ENCODE data around the gene ZNF433.

The ZNF433 gene

GRCh38 chr19:11987405-11988281 lies 47.8 kb downstream of the ZNF433 start:
- Histone ChIP-seq H3K4me1 (ENCODE audit: control insufficient read depth, low read length) (peaks cover 14% of the 10 kb centered on the region; the same call in 1 of the 2 replicates), H4K20me1 (ENCODE audit: control insufficient read depth, insufficient read depth, low read depth, low read length) (0 out of 2 replicates have a peak, but pooled peaks cover 3% of the 10 kb centered on the region), H3K27me3 (ENCODE audit: control insufficient read depth, low read length) (no peaks in the 10 kb centered on the region), H3K27ac (ENCODE audit: low read depth, low read length) (peak overlapping the region; percentile 69), H3K9me2 (replicated peaks; ENCODE audit: control insufficient read depth, low read length) (no peaks in the 10 kb centered on the region), H3F3A (ENCODE audit: control insufficient read depth, insufficient read depth) (0 out of 2 replicates have a peak, but pooled peaks cover 2% of the 10 kb centered on the region), H3K9me3 (ENCODE audit: control insufficient read depth, insufficient read depth, low read length) (peaks cover 3% of the 10 kb centered on the region; the same call in 1 of the 2 replicates), H3K36me3 (ENCODE audit: control insufficient read depth, low read length) (peaks cover 33% of the 10 kb centered on the region), H3K4me3 (ENCODE audit: low read length) (peak overlapping the region; percentile 91), H3K4me2 (ENCODE audit: low read length) (peak overlapping the region; percentile 80), H3K79me2 (ENCODE audit: control insufficient read depth, low read length) (peaks cover 46% of the 10 kb centered on the region)
- TF ChIP-seq, protein P1, sequence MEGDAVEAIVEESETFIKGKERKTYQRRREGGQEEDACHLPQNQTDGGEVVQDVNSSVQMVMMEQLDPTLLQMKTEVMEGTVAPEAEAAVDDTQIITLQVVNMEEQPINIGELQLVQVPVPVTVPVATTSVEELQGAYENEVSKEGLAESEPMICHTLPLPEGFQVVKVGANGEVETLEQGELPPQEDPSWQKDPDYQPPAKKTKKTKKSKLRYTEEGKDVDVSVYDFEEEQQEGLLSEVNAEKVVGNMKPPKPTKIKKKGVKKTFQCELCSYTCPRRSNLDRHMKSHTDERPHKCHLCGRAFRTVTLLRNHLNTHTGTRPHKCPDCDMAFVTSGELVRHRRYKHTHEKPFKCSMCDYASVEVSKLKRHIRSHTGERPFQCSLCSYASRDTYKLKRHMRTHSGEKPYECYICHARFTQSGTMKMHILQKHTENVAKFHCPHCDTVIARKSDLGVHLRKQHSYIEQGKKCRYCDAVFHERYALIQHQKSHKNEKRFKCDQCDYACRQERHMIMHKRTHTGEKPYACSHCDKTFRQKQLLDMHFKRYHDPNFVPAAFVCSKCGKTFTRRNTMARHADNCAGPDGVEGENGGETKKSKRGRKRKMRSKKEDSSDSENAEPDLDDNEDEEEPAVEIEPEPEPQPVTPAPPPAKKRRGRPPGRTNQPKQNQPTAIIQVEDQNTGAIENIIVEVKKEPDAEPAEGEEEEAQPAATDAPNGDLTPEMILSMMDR (IDR thresholded peaks at IDR 0.05; ENCODE audit: low read depth, low read length, poor library complexity, severe bottlenecking), result no peak
- TF ChIP-seq EZH2phosphoT487 (IDR thresholded peaks at IDR 0.05; ENCODE audit: borderline replicate concordance, low read length), result no peak

DNA sequence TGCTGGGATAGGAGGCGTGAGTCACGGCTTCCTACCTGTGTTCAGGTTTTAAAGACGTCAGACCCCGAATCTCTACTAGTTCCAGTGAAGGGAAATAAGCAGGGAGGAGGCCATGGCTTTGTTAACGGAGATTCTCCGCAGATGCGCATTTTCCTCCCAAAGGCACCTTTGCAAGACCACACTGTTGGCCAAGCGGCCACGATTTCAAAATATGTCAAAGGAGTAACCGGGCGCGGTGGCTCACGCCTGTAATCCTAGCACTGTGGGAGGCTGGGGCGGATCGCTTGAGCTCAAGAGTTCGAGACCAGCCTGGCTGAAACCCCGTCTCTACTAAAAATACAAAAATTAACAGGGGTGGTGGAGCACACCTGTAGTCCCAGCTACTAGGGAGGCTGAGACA lies 48.7 kb downstream of the ZNF433 start:
- TF ChIP-seq, protein P1 (IDR thresholded peaks at IDR 0.05; ENCODE audit: low read depth, low read length, poor library complexity, severe bottlenecking), result no peak
- TF ChIP-seq EZH2phosphoT487 (IDR thresholded peaks at IDR 0.05; ENCODE audit: borderline replicate concordance, low read length), result no peak
- Histone ChIP-seq H3K9me2 (replicated peaks; ENCODE audit: control insufficient read depth, low read length) (no peaks in the 10 kb centered on the region), H3K79me2 (ENCODE audit: control insufficient read depth, low read length) (peaks cover 37% of the 10 kb centered on the region), H3K36me3 (ENCODE audit: control insufficient read depth, low read length) (peaks cover 26% of the 10 kb centered on the region), H3K4me3 (ENCODE audit: low read length) (no peak overlapping the region), H3K4me2 (ENCODE audit: low read length) (peak overlapping the region; percentile 80), H4K20me1 (ENCODE audit: control insufficient read depth, insufficient read depth, low read depth, low read length) (0 out of 2 replicates have a peak, but pooled peaks cover 3% of the 10 kb centered on the region), H3K9me3 (ENCODE audit: control insufficient read depth, insufficient read depth, low read length) (peaks cover 10% of the 10 kb centered on the region; the same call in 1 of the 2 replicates), H3F3A (ENCODE audit: control insufficient read depth, insufficient read depth) (0 out of 2 replicates have a peak, but pooled peaks cover 2% of the 10 kb centered on the region), H3K27ac (ENCODE audit: low read depth, low read length) (no peak overlapping the region), H3K4me1 (ENCODE audit: control insufficient read depth, low read length) (peaks cover 11% of the 10 kb centered on the region; the same call in 1 of the 2 replicates), H3K27me3 (ENCODE audit: control insufficient read depth, low read length) (no peaks in the 10 kb centered on the region)

DNA sequence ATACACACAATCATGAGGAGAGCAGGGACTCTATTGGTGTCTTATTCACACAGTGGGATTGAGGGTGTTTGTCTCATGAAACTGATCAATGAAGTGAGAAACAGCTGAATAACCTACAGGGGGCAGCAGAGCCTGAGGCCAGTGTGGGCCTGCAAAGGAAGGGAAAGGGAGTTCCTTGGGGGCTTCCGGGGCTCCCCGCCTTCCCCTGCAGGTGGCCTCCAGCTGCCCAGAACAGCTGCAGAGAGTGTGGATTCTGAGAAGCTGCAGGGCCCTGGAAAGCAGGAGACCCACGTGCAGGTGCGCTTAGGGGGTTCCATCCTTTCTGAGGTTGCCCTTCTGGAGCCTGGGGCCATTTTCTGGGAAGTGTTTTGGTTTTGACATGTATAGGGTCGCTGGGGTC lies 50.5 kb downstream of the ZNF433 start:
- no peak overlapping the region for H3K4me2 ChIP-seq (ENCODE audit: low read length)
- peaks cover 16% of the 10 kb centered on the region; the same call in 1 of the 2 replicates for H3K4me1 ChIP-seq (ENCODE audit: control insufficient read depth, low read length)

More for the DNA sequence above, 50.5 kb downstream of the ZNF433 start:
- Histone ChIP-seq H3K27me3 (ENCODE audit: control insufficient read depth, low read length) (no peaks in the 10 kb centered on the region), H3K79me2 (ENCODE audit: control insufficient read depth, low read length) (peaks cover 20% of the 10 kb centered on the region), H3K9me2 (replicated peaks; ENCODE audit: control insufficient read depth, low read length) (no peaks in the 10 kb centered on the region), H3K27ac (ENCODE audit: low read depth, low read length) (no peak overlapping the region), H3F3A (ENCODE audit: control insufficient read depth, insufficient read depth) (0 out of 2 replicates have a peak, but pooled peaks cover 2% of the 10 kb centered on the region), H3K4me3 (ENCODE audit: low read length) (no peak overlapping the region), H3K9me3 (ENCODE audit: control insufficient read depth, insufficient read depth, low read length) (peaks cover 23% of the 10 kb centered on the region), H3K36me3 (ENCODE audit: control insufficient read depth, low read length) (peaks cover 13% of the 10 kb centered on the region), H4K20me1 (ENCODE audit: control insufficient read depth, insufficient read depth, low read depth, low read length) (0 out of 2 replicates have a peak, but pooled peaks cover 3% of the 10 kb centered on the region)
- TF ChIP-seq EZH2phosphoT487 (IDR thresholded peaks at IDR 0.05; ENCODE audit: borderline replicate concordance, low read length), result no peak
- TF ChIP-seq, protein P1 (IDR thresholded peaks at IDR 0.05; ENCODE audit: low read depth, low read length, poor library complexity, severe bottlenecking), result peak; percentile 41
